IMR-90 (cell line): ENCODE data around the gene C3orf70. TPM values are rescaled to one million over a fixed set of nuclear protein-coding genes. Genes with fewer than 3 reads are reported as not detected.
A peak's percentile ranks its signal among the peaks of the same experiment; 100 is the strongest.

Experiments
- ATAC-seq: fragments of 200-7000 bp; cut with Tn5 transposase; 2 replicates; pipeline ENCODE4 v1.9.1; 2020; ENCODE audit warnings: low read depth, mild to moderate bottlenecking, moderate library complexity
- BruUV-seq: library from RNA; stranded (reverse); fragments of 400-500 nt; replicated peaks from 2 replicates; lab custom pipeline; 2021; lab: Mats Ljungman, UMichigan
- CTCF ChIA-PET: fragments of 300-600 bp; formaldehyde crosslinking; extraction: SDS; loops from one replicate; lab custom pipeline; 2021; ENCODE audit warnings: antibody characterized with exemption; lab: Yijun Ruan, JAX
- POLR2A ChIA-PET: fragments of 300-600 bp; sonication (Branson Sonifier 250); formaldehyde crosslinking; loops from one replicate; lab custom pipeline; 2022; ENCODE audit warnings: antibody characterized with exemption; ENCODE audit not compliant: unreplicated experiment; lab: Charles Lee
- DNase-seq: peaks from one replicate; pipeline ENCODE4 v3.0.0; 2013
- H2AFZ ChIP-seq: replicated peaks from 2 replicates; pipeline ENCODE3; 2013; ENCODE audit warnings: low read length, mild to moderate bottlenecking; ENCODE audit not compliant: poor library complexity
- H2AK5ac ChIP-seq: 2 replicates; pipeline ENCODE4 v1.6.1; 2013; ENCODE audit warnings: low read depth, low read length, inconsistent platforms
- H2AK9ac ChIP-seq: replicated peaks from 2 replicates; pipeline ENCODE3; 2013; ENCODE audit warnings: mild to moderate bottlenecking, low read depth, low read length, moderate library complexity; ENCODE audit not compliant: poor library complexity
- H2BK120ac ChIP-seq: 2 replicates; pipeline ENCODE4 v1.6.1; 2013; ENCODE audit warnings: low read depth, low read length, inconsistent platforms
- H2BK15ac ChIP-seq: 3 replicates; pipeline ENCODE4 v1.6.1; 2013; ENCODE audit warnings: low read depth, low read length, inconsistent platforms
- H2BK20ac ChIP-seq: 2 replicates; pipeline ENCODE4 v1.6.1; 2013; ENCODE audit warnings: low read depth, mild to moderate bottlenecking, inconsistent platforms, low read length, moderate library complexity
- H2BK5ac ChIP-seq: 2 replicates; pipeline ENCODE4 v1.6.1; 2013; ENCODE audit warnings: mild to moderate bottlenecking, low read depth, low read length, inconsistent platforms; ENCODE audit not compliant: poor library complexity, severe bottlenecking
- H3K14ac ChIP-seq: replicated peaks from 2 replicates; pipeline ENCODE4 v1.6.1; 2013; ENCODE audit warnings: low read depth, low read length, inconsistent platforms
- H3K18ac ChIP-seq: 2 replicates; pipeline ENCODE4 v1.6.1; 2013; ENCODE audit warnings: low read depth, low read length, control low read depth
- H3K23ac ChIP-seq: 2 replicates; pipeline ENCODE4 v1.6.1; 2013; ENCODE audit warnings: low read depth, low read length, inconsistent platforms
- H3K27ac ChIP-seq: 2 replicates; pipeline ENCODE4 v1.5.1; 2013; ENCODE audit warnings: mild to moderate bottlenecking, control low read depth, low read length; ENCODE audit not compliant: insufficient read depth
- H3K27me3 ChIP-seq: 2 replicates; pipeline ENCODE4 v1.6.1; 2013; ENCODE audit warnings: low read length; ENCODE audit not compliant: control insufficient read depth, insufficient read depth
- H3K36me3 ChIP-seq: 2 replicates; pipeline ENCODE4 v1.6.1; 2013; ENCODE audit warnings: low read length, mixed read lengths; ENCODE audit not compliant: control insufficient read depth, insufficient read depth
- H3K4ac ChIP-seq: 2 replicates; pipeline ENCODE4 v1.6.1; 2013; ENCODE audit warnings: low read depth, low read length, inconsistent platforms
- H3K4me1 ChIP-seq: 2 replicates; pipeline ENCODE4 v1.6.1; 2013; ENCODE audit warnings: low read length, mixed read lengths; ENCODE audit not compliant: control insufficient read depth, insufficient read depth
- H3K4me2 ChIP-seq: 2 replicates; pipeline ENCODE4 v1.6.1; 2013; ENCODE audit warnings: low read depth, mild to moderate bottlenecking, control low read depth, low read length, moderate library complexity
- H3K4me3 ChIP-seq: 2 replicates; pipeline ENCODE4 v1.5.1; 2013; ENCODE audit warnings: low read depth, mild to moderate bottlenecking, control low read depth, low read length, moderate library complexity; ENCODE audit not compliant: insufficient read depth
- H3K56ac ChIP-seq: 2 replicates; pipeline ENCODE4 v1.6.1; 2013; ENCODE audit warnings: low read length, inconsistent platforms; ENCODE audit not compliant: insufficient read depth; ENCODE audit errors: extremely low read depth
- H3K79me1 ChIP-seq, 2 experiments: 2 replicates each; pipeline ENCODE4 v1.6.1; 2013; ENCODE audit warnings: low read length in 2 of 2, inconsistent platforms in 1 of 2, low read depth in 1 of 2
- H3K9ac ChIP-seq: 2 replicates; pipeline ENCODE4 v1.6.1; 2013; ENCODE audit warnings: low read depth, low read length, control low read depth
- H3K9me1 ChIP-seq: 2 replicates; pipeline ENCODE4 v1.6.1; 2013; ENCODE audit warnings: low read length, inconsistent platforms; ENCODE audit not compliant: insufficient read depth
- H3K9me3 ChIP-seq: 2 replicates; pipeline ENCODE4 v1.6.1; 2013; ENCODE audit warnings: low read length; ENCODE audit not compliant: control insufficient read depth, insufficient read depth
- H4K20me1 ChIP-seq: 2 replicates; pipeline ENCODE4 v1.6.1; 2013; ENCODE audit warnings: low read length, inconsistent platforms; ENCODE audit not compliant: insufficient read depth
- H4K5ac ChIP-seq: 2 replicates; pipeline ENCODE4 v1.6.1; 2013; ENCODE audit warnings: mild to moderate bottlenecking, low read depth, low read length, control low read depth
- H4K8ac ChIP-seq, 2 experiments: 2 replicates each; pipeline ENCODE4 v1.6.1; 2013; ENCODE audit warnings: low read depth in 2 of 2, low read length in 2 of 2, control low read depth in 1 of 2, inconsistent platforms in 1 of 2
- H4K91ac ChIP-seq: 2 replicates; pipeline ENCODE4 v1.6.1; 2013; ENCODE audit warnings: low read depth, low read length, inconsistent platforms; ENCODE audit not compliant: insufficient read depth
- CEBPB ChIP-seq: IDR thresholded peaks from 2 replicates; pipeline ENCODE4 v1.6.1; 2012; ENCODE audit warnings: low read depth, low read length, improper control_type of control experiment
- MAFK ChIP-seq: IDR thresholded peaks from 2 replicates; pipeline ENCODE4 v1.6.1; 2012; ENCODE audit warnings: low read depth, low read length, improper control_type of control experiment
- RFX5 ChIP-seq: IDR thresholded peaks from 2 replicates; pipeline ENCODE4 v1.8.0; 2012; ENCODE audit warnings: low read depth, mild to moderate bottlenecking, low read length, moderate library complexity
- WGBS, 2 experiments: methylation state at CpG; one replicate each; pipeline versions ENCODE4 v1.1.5 to v1.1.7; 2013; ENCODE audit warnings: missing lambda C conversion rate in 2 of 2; ENCODE audit not compliant: insufficient read length in 1 of 2; ENCODE audit errors: extremely low coverage in 2 of 2; 5-methylcytosine and 5-hydroxymethylcytosine counted together
- dilution Hi-C: fragments of 300-500 bp; cut with HindIII; formaldehyde crosslinking; loops from one replicate; pipeline ENCODE4 v1.14.3; 2018; ENCODE audit warnings: low sequenced_read_pairs; ENCODE audit not compliant: unreplicated experiment
- in situ Hi-C: fragments of 300-500 bp; cut with MboI; formaldehyde crosslinking; loops from 3 replicates; pipeline ENCODE4 v1.14.3; 2019; ENCODE audit warnings: low sequenced_read_pairs, inconsistent platforms, mixed read lengths
- intact Hi-C: fragments of 100-400 bp; cut with micrococcal nuclease; formaldehyde crosslinking; loops from 2 replicates; pipeline ENCODE4 v1.10.0; 2022
- polyA plus RNA-seq, 3 experiments: library from polyadenylated mRNA; depleted of rRNA; stranded (reverse); fragments of >200 nt; gene quantifications; 2 replicates each; pipeline ENCODE4 v1.2.3, GENCODE V29; 2012; ENCODE audit warnings: low replicate concordance in 1 of 3
- total RNA-seq: library from RNA; depleted of rRNA; stranded (reverse); fragments of >200 nt; gene quantifications from 2 replicates; pipeline ENCODE4 v1.2.3, GENCODE V29; 2012

The C3orf70 gene
- total and polyA plus RNA-seq, 2 of the 4 experiments (the other 2 are of a cell fraction), result 0.96 to 1.8 TPM

- no peak overlapping the region for H2BK20ac ChIP-seq
- H3K36me3 ChIP-seq, result 0 out of 2 replicates have a peak, but pooled peaks cover 3% of the 10 kb centered on the region
- ChIA-PET CTCF (interaction anchor here (0.6 to 0.9 kb wide), 2 partner anchors 10 to 320 kb away, joined by 3 to 4 read pairs; no protein-coding TSS in a partner anchor), POLR2A (no interaction called here)
- no TSS peak for BruUV-seq
- dilution Hi-C loops, result no loop called here
- intact Hi-C loops, result no loop called here
- no peak overlapping the region for H3K27ac ChIP-seq
- ATAC-seq (no peak), DNase-seq (no peak)
- H3K4me3 ChIP-seq, result no peak overlapping the region
- no CpG with 5 or more reads among the region's 4 CpGs for WGBS, 2 experiments
- no peaks in the 10 kb centered on the region for H3K4me1 ChIP-seq
- no peaks in the 10 kb centered on the region for H3K27me3 ChIP-seq
- H3K18ac ChIP-seq, result no peak overlapping the region
- in situ Hi-C loops, result loop anchor here (25.0 kb wide), 1 partner anchor 308 kb away; no protein-coding TSS in a partner anchor
- no peak overlapping the region for H4K8ac ChIP-seq
- H3K79me1 ChIP-seq, result no peaks in the 10 kb centered on the region
- no peaks in the 10 kb centered on the region for H4K20me1 ChIP-seq
- H2AFZ ChIP-seq, result no peak overlapping the region
- H2AK5ac ChIP-seq, result no peak overlapping the region
- no peak overlapping the region for H2BK120ac ChIP-seq
- no peak overlapping the region for H3K4ac ChIP-seq
- no peaks in the 10 kb centered on the region for H3K9me3 ChIP-seq
- no peak overlapping the region for H3K4me2 ChIP-seq
- H3K9me1 ChIP-seq, result no peaks in the 10 kb centered on the region
- no peak for TF ChIP-seq RFX5
- TF ChIP-seq MAFK, result no peak
- peak; percentile 87 for TF ChIP-seq CEBPB
- H3K23ac ChIP-seq, result no peak overlapping the region
- H3K56ac ChIP-seq, result no peak overlapping the region
- H4K91ac ChIP-seq, result no peak overlapping the region
- H3K14ac ChIP-seq, result no peak overlapping the region
- no peak overlapping the region for H2BK15ac ChIP-seq
- no peak overlapping the region for H2BK5ac ChIP-seq
- no peak overlapping the region for H4K5ac ChIP-seq
- H3K9ac ChIP-seq, result no peak overlapping the region
- H2AK9ac ChIP-seq, result no peak overlapping the region
These were observed 42.8 kb upstream of the C3orf70 start for GRCh38 chr3:185195652-185196051.
